SU-DHL-6 (cell line): ENCODE measurements around the gene DNASE1.

ENCODE experiments used
- H2AFZ ChIP-seq: fragments of 200-600 bp; sonication (generic); 2 replicates; pipeline ENCODE4 v1.6.1; 2014; ENCODE audit warnings: low read depth, mild to moderate bottlenecking, moderate library complexity, mixed read lengths, antibody characterized with exemption, low read length; ENCODE audit not compliant: severe bottlenecking
- H3F3A ChIP-seq: fragments of 200-600 bp; shearing (Covaris generic); 2 replicates; pipeline ENCODE4 v1.6.0; 2016; ENCODE audit warnings: antibody characterized with exemption, mild to moderate bottlenecking; ENCODE audit not compliant: insufficient read depth
- H3K27ac ChIP-seq: fragments of 200-600 bp; sonication (generic); 2 replicates; pipeline ENCODE4 v1.5.1; 2016; ENCODE audit warnings: low read depth, mild to moderate bottlenecking, low read length, moderate library complexity, mixed read lengths
- H3K27me3 ChIP-seq: fragments of 200-600 bp; sonication (generic), shearing (Covaris generic); 2 replicates; pipeline ENCODE4 v1.6.0; 2014; ENCODE audit warnings: mild to moderate bottlenecking, low read length
- H3K36me3 ChIP-seq: fragments of 200-600 bp; sonication (generic); 2 replicates; pipeline ENCODE4 v1.6.1; 2014; ENCODE audit warnings: mild to moderate bottlenecking, low read length, mixed read lengths
- H3K4me2 ChIP-seq: fragments of 300-600, 200-600 bp; shearing (Covaris generic), sonication (generic); 2 replicates; pipeline ENCODE4 v1.6.0; 2014; ENCODE audit warnings: low read length, low read depth, mild to moderate bottlenecking; ENCODE audit not compliant: poor library complexity, severe bottlenecking
- H3K4me3 ChIP-seq: fragments of 200-600 bp; sonication (generic); 2 replicates; pipeline ENCODE4 v1.5.1; 2014; ENCODE audit warnings: antibody characterized with exemption, low read length, mild to moderate bottlenecking, mixed read lengths; ENCODE audit not compliant: insufficient read depth, poor library complexity, severe bottlenecking
- H3K79me2 ChIP-seq: fragments of 200-600 bp; sonication (generic); 2 replicates; pipeline ENCODE4 v1.6.1; 2014; ENCODE audit warnings: mild to moderate bottlenecking, low read length, moderate library complexity; ENCODE audit not compliant: insufficient read depth
- H3K9ac ChIP-seq: fragments of 200-600 bp; sonication (generic); 2 replicates; pipeline ENCODE4 v1.7.0; 2014; ENCODE audit warnings: mild to moderate bottlenecking, low read length
- H3K9me2 ChIP-seq: fragments of 200-600 bp; sonication (generic); replicated peaks from 2 replicates; pipeline ENCODE4 v1.6.1; 2014; ENCODE audit warnings: low read length; ENCODE audit not compliant: insufficient read depth
- H3K9me3 ChIP-seq: fragments of 200-600 bp; sonication (generic); 2 replicates; pipeline ENCODE4 v1.6.1; 2014; ENCODE audit warnings: low read length, mixed read lengths; ENCODE audit not compliant: insufficient read depth
- H4K20me1 ChIP-seq: fragments of 200-600 bp; sonication (generic); 2 replicates; pipeline ENCODE4 v1.6.1; 2014; ENCODE audit warnings: low read depth, mild to moderate bottlenecking, antibody characterized with exemption, low read length, moderate library complexity, mixed read lengths
- EZH2phosphoT487 ChIP-seq: fragments of 200-600 bp; sonication (generic), shearing (Covaris generic); conservative IDR thresholded peaks from 2 replicates; pipeline ENCODE4 v1.6.1; 2018; ENCODE audit warnings: mild to moderate bottlenecking, antibody characterized with exemption, low read length, moderate library complexity, mixed read lengths
- TF ChIP-seq, protein P1 (sequence below): fragments of 200-600 bp; sonication (generic); IDR thresholded peaks from one replicate; pipeline ENCODE4 v1.5.1; 2017; ENCODE audit warnings: antibody characterized with exemption, mild to moderate bottlenecking, low read length, moderate library complexity; ENCODE audit not compliant: insufficient read depth, poor library complexity, severe bottlenecking

The DNASE1 gene

GRCh38 chr16:3642397-3643094, 11.9 kb upstream of the DNASE1 start:
- peaks cover 33% of the 10 kb centered on the region for H3K79me2 ChIP-seq
- H2AFZ ChIP-seq = no peak overlapping the region
- no peak overlapping the region for H3K9ac ChIP-seq
- H3K9me2 ChIP-seq = no peaks in the 10 kb centered on the region
- H3K36me3 ChIP-seq = no peaks in the 10 kb centered on the region
- H3K9me3 ChIP-seq = no peaks in the 10 kb centered on the region
- H3F3A ChIP-seq = no peaks in the 10 kb centered on the region
- no peak overlapping the region for H3K4me3 ChIP-seq
- no peaks in the 10 kb centered on the region for H3K27me3 ChIP-seq
- TF ChIP-seq EZH2phosphoT487 = no peak
- TF ChIP-seq, protein P1, sequence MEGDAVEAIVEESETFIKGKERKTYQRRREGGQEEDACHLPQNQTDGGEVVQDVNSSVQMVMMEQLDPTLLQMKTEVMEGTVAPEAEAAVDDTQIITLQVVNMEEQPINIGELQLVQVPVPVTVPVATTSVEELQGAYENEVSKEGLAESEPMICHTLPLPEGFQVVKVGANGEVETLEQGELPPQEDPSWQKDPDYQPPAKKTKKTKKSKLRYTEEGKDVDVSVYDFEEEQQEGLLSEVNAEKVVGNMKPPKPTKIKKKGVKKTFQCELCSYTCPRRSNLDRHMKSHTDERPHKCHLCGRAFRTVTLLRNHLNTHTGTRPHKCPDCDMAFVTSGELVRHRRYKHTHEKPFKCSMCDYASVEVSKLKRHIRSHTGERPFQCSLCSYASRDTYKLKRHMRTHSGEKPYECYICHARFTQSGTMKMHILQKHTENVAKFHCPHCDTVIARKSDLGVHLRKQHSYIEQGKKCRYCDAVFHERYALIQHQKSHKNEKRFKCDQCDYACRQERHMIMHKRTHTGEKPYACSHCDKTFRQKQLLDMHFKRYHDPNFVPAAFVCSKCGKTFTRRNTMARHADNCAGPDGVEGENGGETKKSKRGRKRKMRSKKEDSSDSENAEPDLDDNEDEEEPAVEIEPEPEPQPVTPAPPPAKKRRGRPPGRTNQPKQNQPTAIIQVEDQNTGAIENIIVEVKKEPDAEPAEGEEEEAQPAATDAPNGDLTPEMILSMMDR = no peak
- no peak overlapping the region for H3K27ac ChIP-seq
- H4K20me1 ChIP-seq = no peaks in the 10 kb centered on the region
- no peak overlapping the region for H3K4me2 ChIP-seq

- Histone ChIP-seq H3K9me3 (no peaks in the 10 kb centered on the region), H3F3A (no peaks in the 10 kb centered on the region), H4K20me1 (no peaks in the 10 kb centered on the region), H3K4me2 (no peak overlapping the region), H3K9ac (no peak overlapping the region), H3K79me2 (peaks cover 27% of the 10 kb centered on the region), H2AFZ (no peak overlapping the region), H3K9me2 (no peaks in the 10 kb centered on the region), H3K27ac (no peak overlapping the region), H3K36me3 (no peaks in the 10 kb centered on the region), H3K4me3 (no peak overlapping the region), H3K27me3 (no peaks in the 10 kb centered on the region)
- TF ChIP-seq EZH2phosphoT487 = no peak
- TF ChIP-seq, protein P1 = no peak
Measured at GRCh38 chr16:3643095-3643730, 11.3 kb upstream of the DNASE1 start.

DNA sequence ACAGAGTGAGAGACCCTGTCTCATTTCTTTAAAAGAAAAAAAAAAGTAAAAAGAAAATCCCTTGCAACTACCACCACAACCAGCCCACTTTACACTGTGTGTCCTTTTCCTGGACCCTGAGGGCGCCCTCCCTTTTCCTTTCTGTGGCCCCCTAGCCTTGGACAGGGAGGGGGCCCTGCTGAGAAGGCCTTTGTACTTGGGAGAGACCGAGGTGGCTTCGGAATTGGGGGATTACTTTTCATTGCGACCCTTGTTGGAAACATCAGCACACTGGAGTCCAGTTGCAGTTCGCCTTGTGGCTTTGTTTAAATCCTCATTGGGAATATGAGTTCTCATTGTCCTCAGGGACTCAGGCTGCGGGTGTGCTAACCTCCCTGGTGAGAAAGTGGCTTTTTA, 9.4 kb upstream of the DNASE1 start:
- no peak overlapping the region for H3K9ac ChIP-seq
- H3K27ac ChIP-seq = no peak overlapping the region
- H4K20me1 ChIP-seq = no peaks in the 10 kb centered on the region
- H3F3A ChIP-seq = peaks cover 8% of the 10 kb centered on the region
- H3K27me3 ChIP-seq = no peaks in the 10 kb centered on the region
- no peak overlapping the region for H2AFZ ChIP-seq
- H3K9me2 ChIP-seq = no peaks in the 10 kb centered on the region
- no peak overlapping the region for H3K4me2 ChIP-seq
- no peaks in the 10 kb centered on the region for H3K9me3 ChIP-seq
- H3K79me2 ChIP-seq = peaks cover 8% of the 10 kb centered on the region
- no peak overlapping the region for H3K4me3 ChIP-seq
- TF ChIP-seq EZH2phosphoT487 = no peak
- TF ChIP-seq, protein P1 = no peak
- H3K36me3 ChIP-seq = no peaks in the 10 kb centered on the region
